Thoracic aorta (tissue), 2 donors: ENCODE measurements around the gene HOXC4. TPM values are rescaled to one million over a fixed set of nuclear protein-coding genes. Genes with fewer than 3 reads are reported as not detected.

Source experiments
- ATAC-seq: fragments of 150-250 bp; one replicate; pipeline ENCODE4 v1.8.0; 2017; ENCODE audit warnings: low read depth; ENCODE audit not compliant: insufficient number of reproducible peaks, low FRiP score
- DNase-seq: peaks from one replicate; pipeline ENCODE4 v3.0.0-alpha.2; 2020; ENCODE audit warnings: low spot score
- H3K27ac ChIP-seq, 2 donors: fragments of 200-600 bp; sonication (generic); 1 replicate in 1 of 2; 2 replicates in 1 of 2; pipeline ENCODE4 v1.5.1; 2016; ENCODE audit warnings: mild to moderate bottlenecking in 2 of 2, moderate library complexity in 2 of 2
- H3K27me3 ChIP-seq: fragments of 200-600 bp; sonication (generic); replicated peaks from 2 replicates; pipeline ENCODE4 v1.6.0; 2016; ENCODE audit warnings: mild to moderate bottlenecking; ENCODE audit not compliant: insufficient read depth
- H3K36me3 ChIP-seq: fragments of 200-600 bp; sonication (generic); one replicate; pipeline ENCODE4 v1.5.1; 2016
- H3K4me1 ChIP-seq, 2 donors: fragments of 200-600 bp; sonication (generic); 1 replicate in 1 of 2; 2 replicates in 1 of 2; pipeline versions ENCODE4 v1.5.1 to v1.6.0; 2016; ENCODE audit warnings: low read depth in 2 of 2, mild to moderate bottlenecking in 1 of 2; ENCODE audit not compliant: control insufficient read depth in 1 of 2
- H3K4me3 ChIP-seq: fragments of 200-600 bp; sonication (generic); 2 replicates; pipeline ENCODE4 v1.5.1; 2016; ENCODE audit warnings: mild to moderate bottlenecking
- H3K9me3 ChIP-seq: fragments of 200-600 bp; sonication (generic); 2 replicates; pipeline ENCODE4 v1.5.1; 2016
- total RNA-seq, 2 donors: library from RNA; depleted of rRNA; stranded (reverse); fragments of >200 nt; gene quantifications; one replicate each; pipeline versions ENCODE4 v1.1.0 to v1.2.3, GENCODE V29; 2016
- TF ChIP-seq, protein P1 (sequence below): fragments of 200-600 bp; sonication (generic); IDR thresholded peaks from one replicate; pipeline ENCODE4 v1.5.1; 2019; ENCODE audit warnings: antibody characterized with exemption

HOXC4 gene
- total RNA-seq, 2 donors from 2014 or later: 1.2 TPM; not detected in 1

DNA sequence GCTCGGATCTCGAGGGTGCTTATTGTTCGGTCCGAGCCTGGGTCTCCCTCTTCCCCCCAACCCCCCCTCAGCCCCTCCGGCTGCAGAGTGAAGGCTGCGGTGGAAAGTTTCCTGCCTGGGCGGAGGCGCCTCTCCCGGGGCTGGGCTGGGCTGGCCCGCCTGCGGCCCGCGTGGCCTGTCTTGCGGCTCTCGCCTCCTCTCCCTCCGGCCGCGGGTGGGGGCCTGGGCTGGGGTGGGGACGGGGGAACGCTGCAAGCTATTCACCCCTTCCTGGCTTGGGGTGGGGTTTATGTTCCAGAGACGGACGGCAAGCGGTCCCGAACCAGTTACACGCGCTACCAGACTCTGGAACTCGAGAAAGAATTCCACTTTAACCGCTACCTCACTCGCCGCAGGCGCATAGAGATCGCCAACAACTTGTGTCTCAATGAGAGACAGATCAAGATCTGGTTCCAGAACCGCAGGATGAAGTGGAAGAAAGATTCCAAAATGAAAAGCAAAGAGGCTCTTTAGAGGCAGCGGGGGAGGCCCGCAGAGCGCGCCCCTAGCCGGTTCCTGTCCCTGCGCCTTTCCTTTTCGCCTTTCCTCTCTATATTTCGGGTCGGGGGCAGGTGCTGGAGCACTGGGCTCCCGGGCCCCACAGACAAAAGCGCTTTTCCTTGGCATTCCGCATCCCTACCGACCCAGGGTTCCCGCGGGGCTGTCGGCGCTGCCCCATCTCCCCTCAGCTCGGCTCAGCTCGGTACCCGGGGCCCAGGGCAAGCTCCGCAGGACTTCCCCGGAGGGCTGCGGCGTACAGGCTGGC, 19.5 kb upstream of the HOXC4 start:
- Histone ChIP-seq H3K27ac (no peak overlapping the region), H3K27me3 (no peaks in the 10 kb centered on the region)
- TF ChIP-seq, protein P1, sequence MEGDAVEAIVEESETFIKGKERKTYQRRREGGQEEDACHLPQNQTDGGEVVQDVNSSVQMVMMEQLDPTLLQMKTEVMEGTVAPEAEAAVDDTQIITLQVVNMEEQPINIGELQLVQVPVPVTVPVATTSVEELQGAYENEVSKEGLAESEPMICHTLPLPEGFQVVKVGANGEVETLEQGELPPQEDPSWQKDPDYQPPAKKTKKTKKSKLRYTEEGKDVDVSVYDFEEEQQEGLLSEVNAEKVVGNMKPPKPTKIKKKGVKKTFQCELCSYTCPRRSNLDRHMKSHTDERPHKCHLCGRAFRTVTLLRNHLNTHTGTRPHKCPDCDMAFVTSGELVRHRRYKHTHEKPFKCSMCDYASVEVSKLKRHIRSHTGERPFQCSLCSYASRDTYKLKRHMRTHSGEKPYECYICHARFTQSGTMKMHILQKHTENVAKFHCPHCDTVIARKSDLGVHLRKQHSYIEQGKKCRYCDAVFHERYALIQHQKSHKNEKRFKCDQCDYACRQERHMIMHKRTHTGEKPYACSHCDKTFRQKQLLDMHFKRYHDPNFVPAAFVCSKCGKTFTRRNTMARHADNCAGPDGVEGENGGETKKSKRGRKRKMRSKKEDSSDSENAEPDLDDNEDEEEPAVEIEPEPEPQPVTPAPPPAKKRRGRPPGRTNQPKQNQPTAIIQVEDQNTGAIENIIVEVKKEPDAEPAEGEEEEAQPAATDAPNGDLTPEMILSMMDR: no peak

DNA sequence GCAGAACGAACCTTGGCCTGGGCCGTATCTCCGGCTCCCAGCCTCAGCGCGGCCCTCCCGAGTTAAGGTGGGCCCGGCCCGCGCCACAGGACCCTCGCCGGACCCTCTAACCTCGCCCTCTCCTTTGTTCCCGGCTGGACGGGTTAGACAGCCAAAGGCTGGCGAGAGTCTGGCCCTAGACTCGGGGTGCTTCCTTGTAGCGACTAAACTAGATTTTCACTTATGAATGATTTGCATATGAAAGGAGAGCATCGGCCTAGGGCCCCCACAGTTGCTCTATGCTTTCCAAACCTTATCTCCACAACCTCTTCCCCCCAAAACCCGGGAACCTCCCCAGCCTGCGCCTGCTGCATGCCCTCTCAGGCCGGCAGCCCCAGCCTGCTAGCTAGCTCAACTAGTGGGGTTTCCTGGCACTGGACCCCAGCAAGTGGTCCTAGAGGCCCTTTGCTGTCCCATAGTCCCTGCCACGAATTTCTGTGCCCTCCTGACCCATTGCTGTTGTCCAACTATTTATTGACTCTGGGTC, 18.8 kb upstream of the HOXC4 start:
- ATAC-seq (no peak), DNase-seq (no peak)
- no peaks in the 10 kb centered on the region for H3K9me3 ChIP-seq
- TF ChIP-seq, protein P1: no peak
- no peaks in the 10 kb centered on the region for H3K27me3 ChIP-seq
- H3K4me1 ChIP-seq: peaks cover 0 to 11% of the 10 kb centered on the region in 2 donors
- no peak overlapping the region for H3K27ac ChIP-seq
- H3K36me3 ChIP-seq: peaks cover 2% of the 10 kb centered on the region
- H3K4me3 ChIP-seq: no peak overlapping the region

More for the DNA sequence above, 19.5 kb upstream of the HOXC4 start:
- peak overlapping the region; percentile 64 for H3K4me3 ChIP-seq
- H3K9me3 ChIP-seq: no peaks in the 10 kb centered on the region
- peaks cover 0 to 6% of the 10 kb centered on the region in 2 donors for H3K4me1 ChIP-seq
- DNase-seq (no peak), ATAC-seq (no peak)
- H3K36me3 ChIP-seq: peaks cover 3% of the 10 kb centered on the region

DNA sequence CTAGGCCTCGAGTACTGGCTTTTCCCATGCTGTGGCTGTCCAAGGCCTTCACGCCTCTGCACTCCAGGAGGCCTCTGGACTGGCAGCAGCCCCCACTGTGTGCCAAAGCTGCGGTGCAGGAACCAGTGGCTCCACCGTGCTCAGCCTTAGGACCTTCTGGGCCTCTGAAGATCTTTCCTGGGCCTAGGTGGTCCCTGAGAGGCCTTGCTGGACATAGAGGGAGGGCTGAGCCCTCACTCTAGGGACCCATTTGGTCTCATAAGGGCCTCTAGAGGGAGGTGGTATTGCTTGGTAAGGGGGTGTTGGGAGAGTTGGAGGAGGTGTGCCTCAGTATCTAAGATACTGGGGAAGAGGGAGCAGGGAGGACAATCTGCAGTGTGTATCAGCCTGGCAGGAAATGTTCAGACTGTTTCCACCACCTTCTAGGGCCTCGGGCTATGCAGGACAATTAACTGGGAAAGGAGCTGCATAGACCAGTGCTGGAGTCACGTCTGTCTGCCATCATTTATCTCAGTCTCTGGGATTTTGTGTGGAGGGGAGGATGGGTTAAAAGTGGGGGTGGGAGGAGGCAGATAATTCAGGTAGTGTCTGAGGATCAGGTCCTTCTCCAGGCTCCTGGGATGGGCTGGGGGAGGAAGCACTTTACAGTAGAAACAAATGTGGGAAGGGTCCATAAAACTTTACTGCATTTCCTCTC, 17.9 kb upstream of the HOXC4 start:
- TF ChIP-seq, protein P1: no peak
- no peaks in the 10 kb centered on the region for H3K27me3 ChIP-seq
- H3K4me1 ChIP-seq: peaks cover 0 to 11% of the 10 kb centered on the region in 2 donors
- DNase-seq (no peak), ATAC-seq (no peak)
- H3K9me3 ChIP-seq: no peaks in the 10 kb centered on the region
- no peaks in the 10 kb centered on the region for H3K36me3 ChIP-seq
- H3K27ac ChIP-seq: no peak overlapping the region
- H3K4me3 ChIP-seq: no peak overlapping the region

DNA sequence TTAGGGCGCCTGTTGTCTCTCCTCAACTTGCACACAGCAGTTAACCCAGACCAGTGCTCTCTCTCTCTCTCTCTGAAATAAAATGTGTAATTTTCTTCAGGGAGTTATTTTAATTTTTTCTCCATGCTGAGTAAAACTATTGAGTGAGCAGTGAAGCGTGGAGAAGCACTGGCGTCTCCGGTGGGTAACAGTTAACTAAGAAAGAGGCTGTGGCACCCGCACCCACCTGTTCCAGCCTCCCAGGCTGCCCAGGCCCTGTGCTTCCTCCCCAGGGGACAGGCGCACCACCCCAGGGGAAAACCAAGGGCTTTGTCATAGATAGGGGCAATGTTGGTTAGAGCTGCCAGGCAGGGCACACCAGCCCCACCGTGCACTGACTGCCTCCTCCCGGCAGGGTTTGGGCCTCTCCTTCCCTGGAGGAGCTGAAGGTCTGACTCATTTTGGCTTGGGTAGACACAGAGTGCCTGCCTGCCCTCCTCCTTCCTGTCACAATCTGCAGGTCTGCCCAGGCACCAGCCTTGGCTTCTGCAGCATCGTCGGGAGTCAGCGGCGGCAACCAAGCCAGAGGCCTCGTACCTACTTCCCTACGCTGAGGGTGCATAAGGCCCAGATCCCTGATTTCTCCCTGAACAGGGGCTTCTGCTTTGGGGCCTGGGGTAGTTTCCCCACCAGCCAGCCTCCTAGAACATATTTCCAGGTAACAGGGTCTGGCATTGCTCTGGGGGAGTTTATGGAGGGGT, 16.8 kb upstream of the HOXC4 start:
- TF ChIP-seq, protein P1: peak; percentile 9
- ATAC-seq (no peak), DNase-seq (no peak)
- H3K27ac ChIP-seq: no peak overlapping the region
- peaks cover 0 to 11% of the 10 kb centered on the region in 2 donors for H3K4me1 ChIP-seq
- no peaks in the 10 kb centered on the region for H3K27me3 ChIP-seq
- no peaks in the 10 kb centered on the region for H3K9me3 ChIP-seq
- H3K4me3 ChIP-seq: no peak overlapping the region
- no peaks in the 10 kb centered on the region for H3K36me3 ChIP-seq
